PC-3 (cell line): ENCODE results near the gene CFAP45. TPM values are rescaled to one million over a fixed set of nuclear protein-coding genes. Genes with fewer than 3 reads are reported as not detected.

ENCODE experiments used
- ATAC-seq: fragments of 200-7000 bp; cut with Tn5 transposase; 2 replicates; pipeline ENCODE4 v1.9.1; 2020; ENCODE audit warnings: mild to moderate bottlenecking, moderate library complexity
- BruUV-seq: library from RNA; stranded (reverse); fragments of 400-500 nt; replicated peaks from 2 replicates; lab custom pipeline; 2021; lab: Mats Ljungman, UMichigan
- CTCF ChIA-PET: fragments of 300-600 bp; sonication (Branson Sonifier 250); formaldehyde crosslinking; loops from one replicate; lab custom pipeline; 2022; ENCODE audit warnings: antibody characterized with exemption; lab: Charles Lee
- POLR2A ChIA-PET: fragments of 300-600 bp; sonication (Branson Sonifier 250); formaldehyde crosslinking; loops from one replicate; lab custom pipeline; 2022; ENCODE audit warnings: antibody characterized with exemption; ENCODE audit not compliant: unreplicated experiment; lab: Charles Lee
- DNase-seq: peaks from one replicate; pipeline ENCODE4 v3.0.0-alpha.2; 2015
- H2AFZ ChIP-seq: fragments of 300-600 bp; sonication (generic); 2 replicates; pipeline ENCODE4 v1.6.0; 2016; ENCODE audit warnings: antibody characterized with exemption, low read length
- H3F3A ChIP-seq: fragments of 300-600 bp; sonication (generic); one replicate; pipeline ENCODE4 v1.6.0; 2017; ENCODE audit warnings: antibody characterized with exemption, low read length, control low read depth, mild to moderate bottlenecking; ENCODE audit not compliant: unreplicated experiment
- H3K27ac ChIP-seq: fragments of 300-600 bp; sonication (generic); 2 replicates; pipeline ENCODE4 v1.5.1; 2016; ENCODE audit warnings: mild to moderate bottlenecking, low read length
- H3K27me3 ChIP-seq: fragments of 300-600 bp; sonication (generic); 2 replicates; pipeline ENCODE4 v1.6.1; 2016; ENCODE audit warnings: low read length, mixed read lengths
- H3K36me3 ChIP-seq: fragments of 300-600 bp; sonication (generic); 2 replicates; pipeline ENCODE4 v1.6.1; 2016; ENCODE audit warnings: low read depth, mixed run types, low read length, mixed read lengths
- H3K4me1 ChIP-seq: fragments of 300-600 bp; sonication (generic); 2 replicates; pipeline ENCODE4 v1.5.1; 2016; ENCODE audit warnings: low read length; ENCODE audit not compliant: insufficient read depth
- H3K4me2 ChIP-seq: fragments of 300-600 bp; sonication (generic); 2 replicates; pipeline ENCODE4 v1.6.0; 2016; ENCODE audit warnings: low read length
- H3K4me3 ChIP-seq: fragments of 300-600 bp; sonication (generic); 2 replicates; pipeline ENCODE4 v1.5.1; 2016; ENCODE audit warnings: mild to moderate bottlenecking, low read length, mixed read lengths
- H3K79me2 ChIP-seq: fragments of 300-600 bp; sonication (generic); 2 replicates; pipeline ENCODE4 v1.6.1; 2017; ENCODE audit warnings: low read length, mixed read lengths
- H3K9ac ChIP-seq: fragments of 300-600 bp; sonication (generic); 2 replicates; pipeline ENCODE4 v1.6.0; 2016; ENCODE audit warnings: mild to moderate bottlenecking, low read length
- H3K9me2 ChIP-seq: fragments of 300-600 bp; sonication (generic); replicated peaks from 2 replicates; pipeline ENCODE4 v1.6.1; 2016; ENCODE audit warnings: mixed run types, low read length, mixed read lengths
- H3K9me3 ChIP-seq: fragments of 300-600 bp; sonication (generic); 2 replicates; pipeline ENCODE4 v1.6.1; 2016; ENCODE audit warnings: low read length, mixed read lengths
- H4K20me1 ChIP-seq: fragments of 300-600 bp; sonication (generic); 2 replicates; pipeline ENCODE4 v1.6.1; 2016; ENCODE audit warnings: low read length, mixed read lengths
- EZH2 ChIP-seq: fragments of 300-600 bp; sonication (generic); IDR thresholded peaks from one replicate; pipeline ENCODE4 v1.6.1; 2017; ENCODE audit warnings: antibody characterized with exemption, mild to moderate bottlenecking, low read length; ENCODE audit not compliant: unreplicated experiment
- EZH2phosphoT487 ChIP-seq: fragments of 300-600 bp; sonication (generic); IDR thresholded peaks from 2 replicates; pipeline ENCODE4 v1.6.1; 2018; ENCODE audit warnings: mild to moderate bottlenecking, antibody characterized with exemption, low read length, borderline replicate concordance
- intact Hi-C: fragments of 100-400 bp; cut with micrococcal nuclease; formaldehyde crosslinking; loops from 2 replicates; pipeline ENCODE4 v1.9.0; 2023
- total RNA-seq: library from RNA; depleted of rRNA; stranded (reverse); fragments of >200 nt; gene quantifications from 2 replicates; pipeline ENCODE4 v1.2.3, GENCODE V29; 2014
- TF ChIP-seq, protein P1 (sequence below): fragments of 300-600 bp; sonication (generic); conservative IDR thresholded peaks from 2 replicates; pipeline ENCODE4 v1.5.1; 2017; ENCODE audit warnings: antibody characterized with exemption, low read depth, mild to moderate bottlenecking, low read length

CFAP45 gene
- total RNA-seq, 1 experiment from 2014 or later: 1.6 TPM

GRCh38 chr1:159937054-159937750 lies 37.2 kb upstream of the CFAP45 start:
- no peak overlapping the region for H2AFZ ChIP-seq
- H4K20me1 ChIP-seq: no peaks in the 10 kb centered on the region
- ChIA-PET POLR2A (no interaction called here), CTCF (interaction anchor here (3.0 kb wide), 1 partner anchor 70 kb away, joined by 21 read pairs; no protein-coding TSS in a partner anchor)
- no peaks in the 10 kb centered on the region for H3K9me3 ChIP-seq
- H3K27me3 ChIP-seq: no peaks in the 10 kb centered on the region
- DNase-seq (peak; percentile 71), ATAC-seq (peak; percentile 42)
- peak overlapping the region; percentile 51 for H3K27ac ChIP-seq
- H3K79me2 ChIP-seq: no peaks in the 10 kb centered on the region
- no peaks in the 10 kb centered on the region for H3F3A ChIP-seq
- peaks cover 36% of the 10 kb centered on the region for H3K4me1 ChIP-seq
- H3K9ac ChIP-seq: peak overlapping the region; percentile 27
- H3K36me3 ChIP-seq: no peaks in the 10 kb centered on the region
- BruUV-seq: no TSS peak
- H3K9me2 ChIP-seq: no peaks in the 10 kb centered on the region
- intact Hi-C loops: loop anchor here (2.0 to 5.0 kb wide), 2 partner anchors 44 to 145 kb away; partner anchors contain the start of gene KCNJ9
- H3K4me3 ChIP-seq: peak overlapping the region; percentile 44; the same call in 1 of the 2 replicates
- TF ChIP-seq, protein P1, sequence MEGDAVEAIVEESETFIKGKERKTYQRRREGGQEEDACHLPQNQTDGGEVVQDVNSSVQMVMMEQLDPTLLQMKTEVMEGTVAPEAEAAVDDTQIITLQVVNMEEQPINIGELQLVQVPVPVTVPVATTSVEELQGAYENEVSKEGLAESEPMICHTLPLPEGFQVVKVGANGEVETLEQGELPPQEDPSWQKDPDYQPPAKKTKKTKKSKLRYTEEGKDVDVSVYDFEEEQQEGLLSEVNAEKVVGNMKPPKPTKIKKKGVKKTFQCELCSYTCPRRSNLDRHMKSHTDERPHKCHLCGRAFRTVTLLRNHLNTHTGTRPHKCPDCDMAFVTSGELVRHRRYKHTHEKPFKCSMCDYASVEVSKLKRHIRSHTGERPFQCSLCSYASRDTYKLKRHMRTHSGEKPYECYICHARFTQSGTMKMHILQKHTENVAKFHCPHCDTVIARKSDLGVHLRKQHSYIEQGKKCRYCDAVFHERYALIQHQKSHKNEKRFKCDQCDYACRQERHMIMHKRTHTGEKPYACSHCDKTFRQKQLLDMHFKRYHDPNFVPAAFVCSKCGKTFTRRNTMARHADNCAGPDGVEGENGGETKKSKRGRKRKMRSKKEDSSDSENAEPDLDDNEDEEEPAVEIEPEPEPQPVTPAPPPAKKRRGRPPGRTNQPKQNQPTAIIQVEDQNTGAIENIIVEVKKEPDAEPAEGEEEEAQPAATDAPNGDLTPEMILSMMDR: no peak
- no peak for TF ChIP-seq EZH2
- no peak for TF ChIP-seq EZH2phosphoT487
- peak overlapping the region; percentile 79 for H3K4me2 ChIP-seq

DNA sequence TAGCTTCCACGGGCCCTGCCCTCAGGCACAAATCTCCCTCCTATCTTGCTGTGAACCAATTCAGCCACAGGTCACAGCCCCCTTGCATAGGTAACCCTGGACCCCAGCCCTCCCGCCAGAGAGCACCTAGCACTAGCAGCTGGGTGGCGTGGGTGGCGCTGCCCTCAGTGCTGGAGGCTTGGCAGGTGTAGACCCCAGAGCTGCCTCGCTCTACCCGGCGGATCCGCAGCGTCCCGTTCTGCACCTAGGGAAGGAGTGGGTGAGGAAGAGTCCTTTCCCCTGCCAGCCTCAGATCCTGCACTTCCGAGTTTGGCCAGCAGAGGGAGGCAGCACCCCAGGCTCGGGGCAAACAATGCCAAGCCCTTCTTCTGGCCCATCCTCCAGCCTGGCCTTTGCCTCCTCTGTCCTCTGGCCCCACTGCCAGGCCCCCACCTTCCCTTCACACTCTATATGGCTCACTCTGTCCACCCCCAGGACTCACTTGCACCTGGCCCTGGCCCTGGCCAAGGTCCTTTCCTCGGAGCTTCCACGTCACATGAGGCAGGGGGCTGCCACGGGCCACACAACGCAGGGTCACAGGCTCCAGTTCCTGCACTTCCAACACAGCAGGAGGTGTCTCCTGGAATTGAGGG lies 36.4 kb upstream of the CFAP45 start:
- H3K9ac ChIP-seq: peak overlapping the region; percentile 25; the same call in 1 of the 2 replicates
- ChIA-PET CTCF (interaction anchor here (1.9 to 3.0 kb wide), 2 partner anchors 70 to 71 kb away, joined by 8 to 21 read pairs; no protein-coding TSS in a partner anchor), POLR2A (no interaction called here)
- no peaks in the 10 kb centered on the region for H3F3A ChIP-seq
- H3K4me3 ChIP-seq: no peak overlapping the region
- DNase-seq: peak; percentile 93
- H4K20me1 ChIP-seq: no peaks in the 10 kb centered on the region
- peak overlapping the region; percentile 51 for H3K27ac ChIP-seq
- no peaks in the 10 kb centered on the region for H3K79me2 ChIP-seq
- H3K9me3 ChIP-seq: no peaks in the 10 kb centered on the region
- intact Hi-C loops: loop anchor here (1.0 to 5.0 kb wide), 4 partner anchors 9 to 146 kb away; partner anchors contain the start of genes IGSF9 and KCNJ9
- BruUV-seq: no TSS peak
- TF ChIP-seq EZH2 (no peak), EZH2phosphoT487 (no peak)
- TF ChIP-seq, protein P1: peak; percentile 94
- H3K27me3 ChIP-seq: no peaks in the 10 kb centered on the region
- no peaks in the 10 kb centered on the region for H3K9me2 ChIP-seq
- H2AFZ ChIP-seq: no peak overlapping the region
- no peaks in the 10 kb centered on the region for H3K36me3 ChIP-seq
- peaks cover 36% of the 10 kb centered on the region for H3K4me1 ChIP-seq
- peak; percentile 59 for ATAC-seq
- H3K4me2 ChIP-seq: peak overlapping the region; percentile 79
